ENCODE results near the gene PYCARD.

DNA sequence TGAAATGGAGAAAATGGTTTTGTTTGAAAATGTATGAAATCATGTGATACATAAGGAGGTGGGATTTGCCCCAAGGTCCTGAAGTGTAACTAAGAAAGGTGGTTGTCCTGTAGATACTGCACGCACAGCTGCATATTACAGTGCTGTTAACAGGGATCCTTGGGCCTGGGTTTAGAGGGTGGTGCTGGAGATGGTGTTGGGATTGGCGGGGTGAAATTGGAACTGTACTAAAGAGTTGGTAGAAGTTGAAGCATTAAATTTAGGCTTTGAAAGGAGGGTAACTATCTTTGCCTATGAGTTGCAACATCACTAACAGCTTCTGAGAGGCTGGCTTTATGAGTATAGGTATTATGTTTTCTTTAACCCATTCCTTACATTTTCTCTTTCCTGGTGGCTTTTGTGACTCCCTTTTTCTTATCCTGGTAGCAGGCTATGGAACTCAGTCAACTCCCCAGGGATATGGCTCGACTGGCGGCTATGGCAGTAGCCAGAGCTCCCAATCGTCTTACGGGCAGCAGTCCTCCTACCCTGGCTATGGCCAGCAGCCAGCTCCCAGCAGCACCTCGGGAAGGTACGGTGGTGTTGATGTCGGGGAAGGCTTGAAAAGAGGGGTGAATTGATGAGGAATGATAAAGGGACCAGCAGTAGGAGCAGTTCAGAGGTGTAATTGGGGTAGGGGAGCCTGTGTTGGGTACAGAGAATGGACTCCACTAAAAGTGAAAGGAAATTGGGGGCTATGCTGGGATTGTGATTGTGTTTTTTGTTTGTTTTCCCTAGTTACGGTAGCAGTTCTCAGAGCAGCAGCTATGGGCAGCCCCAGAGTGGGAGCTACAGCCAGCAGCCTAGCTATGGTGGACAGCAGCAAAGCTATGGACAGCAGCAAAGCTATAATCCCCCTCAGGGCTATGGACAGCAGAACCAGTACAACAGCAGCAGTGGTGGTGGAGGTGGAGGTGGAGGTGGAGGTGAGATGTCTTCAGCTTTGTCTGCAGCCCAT lies 18.8 kb downstream of the PYCARD start:
- TF ChIP-seq POLR2AphosphoS5 (IDR thresholded peaks at IDR 0.05; ENCODE audit: low read depth, low read length), result no peak
- TF ChIP-seq REST (IDR thresholded peaks at IDR 0.05; ENCODE audit: low read depth), result no peak
- no peak for TF ChIP-seq CTCF (IDR thresholded peaks at IDR 0.05 in 2 of 3, conservative IDR thresholded peaks at IDR 0.05 in 1 of 3; ENCODE audit: borderline replicate concordance in 1 of 3, insufficient read depth in 1 of 3, low read depth in 2 of 3, low read length in 2 of 3)
- TF ChIP-seq YY1 (IDR thresholded peaks at IDR 0.05; ENCODE audit: extremely low read depth, insufficient replicate concordance, low read depth, low read length), result no peak

All from HCT116 (cell line).